Smooth muscle cell (in vitro differentiated cells): ENCODE measurements around the gene SLC15A5. TPM values are rescaled to one million over a fixed set of nuclear protein-coding genes. Genes with fewer than 3 reads are reported as not detected.

ENCODE experiments used
- DNase-seq: peaks from one replicate; lab custom pipeline; 2025; ENCODE audit not compliant: unreplicated experiment; lab: John Stamatoyannopoulos, UW
- H2AFZ ChIP-seq: fragments of 200-600 bp; sonication (generic); 2 replicates; pipeline ENCODE4 v1.6.0; 2016; ENCODE audit warnings: antibody characterized with exemption, low read depth, mild to moderate bottlenecking
- H3F3A ChIP-seq: fragments of 200-600 bp; sonication (generic); 2 replicates; pipeline ENCODE4 v1.6.0; 2017; ENCODE audit warnings: antibody characterized with exemption, low read depth
- H3K27ac ChIP-seq: fragments of 200-600 bp; sonication (generic); 2 replicates; pipeline ENCODE4 v1.5.1; 2016; ENCODE audit warnings: low read depth, mild to moderate bottlenecking
- H3K27me3 ChIP-seq: fragments of 200-600 bp; sonication (generic); 2 replicates; pipeline ENCODE4 v1.6.1; 2016; ENCODE audit warnings: low read depth, mild to moderate bottlenecking
- H3K36me3 ChIP-seq: fragments of 200-600 bp; sonication (generic); 2 replicates; pipeline ENCODE4 v1.5.1; 2016; ENCODE audit warnings: low read depth
- H3K4me1 ChIP-seq: fragments of 200-600 bp; sonication (generic); 2 replicates; pipeline ENCODE4 v1.5.1; 2016; ENCODE audit warnings: low read depth
- H3K4me2 ChIP-seq: fragments of 200-600 bp; sonication (generic); 2 replicates; pipeline ENCODE4 v1.6.0; 2016; ENCODE audit warnings: mild to moderate bottlenecking
- H3K4me3 ChIP-seq: fragments of 200-600 bp; sonication (generic); 2 replicates; pipeline ENCODE4 v1.5.1; 2016; ENCODE audit warnings: mild to moderate bottlenecking
- H3K79me2 ChIP-seq: fragments of 200-600 bp; sonication (generic); 2 replicates; pipeline ENCODE4 v1.6.0; 2016; ENCODE audit warnings: low read depth, mild to moderate bottlenecking
- H3K9ac ChIP-seq: fragments of 200-600 bp; sonication (generic); 2 replicates; pipeline ENCODE4 v1.6.0; 2016; ENCODE audit warnings: low read depth
- H3K9me3 ChIP-seq: fragments of 200-600 bp; sonication (generic); replicated peaks from 2 replicates; pipeline ENCODE4 v1.5.1; 2016; ENCODE audit warnings: low read depth
- H4K20me1 ChIP-seq: fragments of 200-600 bp; sonication (generic); 2 replicates; pipeline ENCODE4 v1.6.0; 2016; ENCODE audit warnings: low read depth
- WGBS: methylation state at CpG from one replicate; pipeline ENCODE4 v1.1.7; 2016; ENCODE audit warnings: low lambda C conversion rate; 5-methylcytosine and 5-hydroxymethylcytosine counted together
- polyA plus RNA-seq: library from polyadenylated mRNA; unstranded; fragments of >200 nt; fragmentation: Nextera tagmentation; extraction: Ambion mirVana; gene quantifications from 2 replicates; pipeline ENCODE4 v1.2.1, GENCODE V29; 2016
- total RNA-seq: library from RNA; depleted of rRNA; stranded (reverse); fragments of >200 nt; gene quantifications from 2 replicates; pipeline ENCODE4 v1.2.3, GENCODE V29; 2014
- TF ChIP-seq, protein P1 (sequence below): fragments of 200-600 bp; sonication (generic); IDR thresholded peaks from 2 replicates; pipeline ENCODE4 v1.5.1; 2017; ENCODE audit warnings: borderline replicate concordance, mild to moderate bottlenecking, antibody characterized with exemption; ENCODE audit not compliant: insufficient read depth, poor library complexity, severe bottlenecking

The SLC15A5 gene
- total and polyA plus RNA-seq, 2 experiments from 2014 or later = not detected

DNA sequence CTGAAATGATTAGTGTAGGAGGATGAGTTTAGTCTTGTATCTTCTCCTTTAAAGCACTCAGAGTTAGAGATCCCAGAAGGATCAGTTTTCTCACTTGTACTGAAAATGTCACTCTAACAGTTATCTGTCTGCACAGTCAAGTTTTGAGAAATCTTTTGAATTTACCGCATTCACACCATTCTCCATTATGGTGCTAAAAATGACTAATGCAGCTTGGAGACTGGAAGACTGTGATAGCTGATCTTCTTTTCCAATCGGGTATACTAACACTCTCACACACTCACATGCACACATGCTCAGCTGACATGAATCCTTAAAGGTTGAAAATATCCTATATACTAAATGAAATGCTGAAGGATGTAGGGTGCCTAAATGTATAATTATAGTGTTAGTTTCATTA is 65.8 kb downstream of the SLC15A5 start:
- no peaks in the 10 kb centered on the region for H3F3A ChIP-seq
- whole genome bisulfite sequencing = 80% methylated on average over 2 of the region's 2 CpGs

DNA sequence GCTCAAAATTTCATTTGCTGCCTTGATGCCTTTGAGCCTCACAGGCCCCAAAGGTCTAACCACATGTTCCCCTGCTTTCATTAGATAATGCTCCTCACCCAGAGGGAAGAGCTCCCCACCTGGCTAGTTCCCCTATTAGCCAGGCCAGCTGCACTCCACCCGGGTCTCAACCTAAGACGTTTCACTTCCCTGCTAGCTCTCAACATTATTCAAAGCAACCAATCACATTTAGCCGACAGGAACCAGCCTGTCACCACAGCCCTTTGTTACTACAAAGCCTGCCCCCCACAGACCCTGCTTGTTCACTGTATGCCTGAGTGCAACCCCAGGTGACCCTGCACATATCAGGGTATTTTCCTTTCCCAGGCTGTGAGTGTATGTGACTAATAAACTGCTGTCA is 78.6 kb downstream of the SLC15A5 start:
- H3F3A ChIP-seq = no peaks in the 10 kb centered on the region
- WGBS = 59% methylated on average over 3 of the region's 3 CpGs
- H4K20me1 ChIP-seq = no peaks in the 10 kb centered on the region
- no peaks in the 10 kb centered on the region for H3K27me3 ChIP-seq
- no peak overlapping the region for H3K4me3 ChIP-seq
- peaks cover 4% of the 10 kb centered on the region for H3K9me3 ChIP-seq
- no peak for DNase-seq
- H2AFZ ChIP-seq = no peak overlapping the region
- H3K4me1 ChIP-seq = no peaks in the 10 kb centered on the region
- H3K79me2 ChIP-seq = no peaks in the 10 kb centered on the region
- no peak overlapping the region for H3K9ac ChIP-seq
- H3K36me3 ChIP-seq = no peaks in the 10 kb centered on the region
- H3K4me2 ChIP-seq = no peak overlapping the region
- TF ChIP-seq, protein P1, sequence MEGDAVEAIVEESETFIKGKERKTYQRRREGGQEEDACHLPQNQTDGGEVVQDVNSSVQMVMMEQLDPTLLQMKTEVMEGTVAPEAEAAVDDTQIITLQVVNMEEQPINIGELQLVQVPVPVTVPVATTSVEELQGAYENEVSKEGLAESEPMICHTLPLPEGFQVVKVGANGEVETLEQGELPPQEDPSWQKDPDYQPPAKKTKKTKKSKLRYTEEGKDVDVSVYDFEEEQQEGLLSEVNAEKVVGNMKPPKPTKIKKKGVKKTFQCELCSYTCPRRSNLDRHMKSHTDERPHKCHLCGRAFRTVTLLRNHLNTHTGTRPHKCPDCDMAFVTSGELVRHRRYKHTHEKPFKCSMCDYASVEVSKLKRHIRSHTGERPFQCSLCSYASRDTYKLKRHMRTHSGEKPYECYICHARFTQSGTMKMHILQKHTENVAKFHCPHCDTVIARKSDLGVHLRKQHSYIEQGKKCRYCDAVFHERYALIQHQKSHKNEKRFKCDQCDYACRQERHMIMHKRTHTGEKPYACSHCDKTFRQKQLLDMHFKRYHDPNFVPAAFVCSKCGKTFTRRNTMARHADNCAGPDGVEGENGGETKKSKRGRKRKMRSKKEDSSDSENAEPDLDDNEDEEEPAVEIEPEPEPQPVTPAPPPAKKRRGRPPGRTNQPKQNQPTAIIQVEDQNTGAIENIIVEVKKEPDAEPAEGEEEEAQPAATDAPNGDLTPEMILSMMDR = no peak
- no peak overlapping the region for H3K27ac ChIP-seq

More for the DNA sequence above, 65.8 kb downstream of the SLC15A5 start:
- no peak for DNase-seq
- H3K27ac ChIP-seq = no peak overlapping the region
- no peaks in the 10 kb centered on the region for H3K79me2 ChIP-seq
- no peaks in the 10 kb centered on the region for H3K4me1 ChIP-seq
- no peaks in the 10 kb centered on the region for H3K9me3 ChIP-seq
- TF ChIP-seq, protein P1 = no peak
- H4K20me1 ChIP-seq = no peaks in the 10 kb centered on the region
- no peak overlapping the region for H3K4me3 ChIP-seq
- no peak overlapping the region for H3K4me2 ChIP-seq
- H3K27me3 ChIP-seq = no peaks in the 10 kb centered on the region
- no peak overlapping the region for H2AFZ ChIP-seq
- no peaks in the 10 kb centered on the region for H3K36me3 ChIP-seq
- H3K9ac ChIP-seq = no peak overlapping the region

DNA sequence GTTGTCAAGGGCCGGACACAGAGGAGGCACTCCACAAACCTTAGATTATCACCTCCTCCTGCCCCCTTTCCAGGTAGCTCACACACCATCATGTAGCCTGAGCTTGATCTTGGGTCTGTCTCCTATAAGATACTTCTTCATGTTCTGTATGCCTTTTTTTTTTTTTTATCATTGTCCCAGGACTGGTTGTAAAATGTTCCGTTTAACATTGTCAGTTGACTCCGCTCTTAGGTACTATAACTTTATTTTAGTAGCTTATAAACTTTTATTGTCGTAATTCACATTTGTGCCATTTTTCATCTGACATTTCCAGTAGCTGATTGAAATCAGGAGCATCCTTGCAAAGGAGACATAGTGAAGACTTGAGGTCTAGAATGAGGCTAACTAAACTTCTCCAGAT is 79.9 kb downstream of the SLC15A5 start:
- peaks cover 4% of the 10 kb centered on the region for H3K9me3 ChIP-seq
- H3K79me2 ChIP-seq = no peaks in the 10 kb centered on the region
- H3K27me3 ChIP-seq = no peaks in the 10 kb centered on the region
- no peaks in the 10 kb centered on the region for H3K4me1 ChIP-seq
- H3K4me2 ChIP-seq = no peak overlapping the region
- no peaks in the 10 kb centered on the region for H4K20me1 ChIP-seq
- H3K36me3 ChIP-seq = no peaks in the 10 kb centered on the region
- no peaks in the 10 kb centered on the region for H3F3A ChIP-seq
- H2AFZ ChIP-seq = no peak overlapping the region
- DNase-seq = no peak
- 54% methylated on average over 4 of the region's 4 CpGs for WGBS
- no peak overlapping the region for H3K9ac ChIP-seq
- H3K4me3 ChIP-seq = no peak overlapping the region
- H3K27ac ChIP-seq = no peak overlapping the region
- TF ChIP-seq, protein P1 = no peak

DNA sequence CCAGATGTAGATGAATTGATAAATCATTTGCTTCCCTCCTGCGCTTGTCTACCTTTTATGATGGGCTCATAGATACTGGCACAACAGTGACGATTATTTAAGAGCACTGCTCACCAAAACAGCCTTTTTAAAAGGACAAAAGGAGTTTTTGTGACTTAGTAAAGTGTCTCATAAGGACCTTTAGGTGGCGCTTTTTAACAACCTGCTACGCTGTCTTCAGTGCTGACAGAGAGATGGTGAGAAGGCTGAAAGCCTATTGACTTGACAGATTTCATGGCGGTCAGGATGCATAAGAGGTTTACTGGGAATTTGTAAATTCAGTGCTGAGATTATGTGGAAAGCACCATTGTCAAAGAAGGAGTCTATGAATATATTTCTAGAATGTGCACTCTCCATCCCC is 87.6 kb downstream of the SLC15A5 start:
- DNase-seq = no peak
- no peaks in the 10 kb centered on the region for H3K4me1 ChIP-seq
- 42% methylated on average over 5 of the region's 5 CpGs for WGBS
- H3K9ac ChIP-seq = no peak overlapping the region
- TF ChIP-seq, protein P1 = peak; percentile 4
- no peaks in the 10 kb centered on the region for H3K79me2 ChIP-seq
- no peak overlapping the region for H2AFZ ChIP-seq
- no peaks in the 10 kb centered on the region for H3K27me3 ChIP-seq
- H3K36me3 ChIP-seq = no peaks in the 10 kb centered on the region
- H3K4me2 ChIP-seq = no peak overlapping the region
- H3K9me3 ChIP-seq = no peaks in the 10 kb centered on the region
- H3F3A ChIP-seq = no peaks in the 10 kb centered on the region
- no peak overlapping the region for H3K4me3 ChIP-seq
- H4K20me1 ChIP-seq = no peaks in the 10 kb centered on the region
- no peak overlapping the region for H3K27ac ChIP-seq
